ENCODE measurements around the gene NLGN2. TPM values are rescaled to one million over a fixed set of nuclear protein-coding genes. Genes with fewer than 3 reads are reported as not detected.

NLGN2 gene
- total RNA-seq, 4 donors from 2014 or later = 2.2 to 6.3 (median 4.7) TPM

DNA sequence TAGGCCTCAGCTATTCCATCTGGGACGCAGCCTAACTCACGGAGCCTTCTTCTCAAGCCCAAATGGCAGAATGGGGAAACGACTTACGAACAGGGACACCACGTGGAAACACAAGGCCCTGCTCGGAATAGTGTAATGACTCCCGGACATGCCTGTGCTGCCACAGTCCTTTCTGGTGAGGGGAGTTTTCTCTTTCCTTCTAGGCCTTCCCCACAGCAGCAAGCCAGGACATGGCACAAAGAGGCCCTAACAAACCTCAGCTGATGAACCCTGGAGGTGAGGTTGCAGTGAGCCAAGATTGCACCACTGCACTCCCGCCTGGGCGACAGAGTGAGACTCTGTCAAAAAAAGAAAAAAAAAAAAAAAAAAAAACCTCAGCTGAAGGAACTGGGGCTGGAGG is 56.4 kb downstream of the NLGN2 start:
- no peak for TF ChIP-seq POLR2A (IDR thresholded peaks at IDR 0.05)
- TF ChIP-seq, protein P1, sequence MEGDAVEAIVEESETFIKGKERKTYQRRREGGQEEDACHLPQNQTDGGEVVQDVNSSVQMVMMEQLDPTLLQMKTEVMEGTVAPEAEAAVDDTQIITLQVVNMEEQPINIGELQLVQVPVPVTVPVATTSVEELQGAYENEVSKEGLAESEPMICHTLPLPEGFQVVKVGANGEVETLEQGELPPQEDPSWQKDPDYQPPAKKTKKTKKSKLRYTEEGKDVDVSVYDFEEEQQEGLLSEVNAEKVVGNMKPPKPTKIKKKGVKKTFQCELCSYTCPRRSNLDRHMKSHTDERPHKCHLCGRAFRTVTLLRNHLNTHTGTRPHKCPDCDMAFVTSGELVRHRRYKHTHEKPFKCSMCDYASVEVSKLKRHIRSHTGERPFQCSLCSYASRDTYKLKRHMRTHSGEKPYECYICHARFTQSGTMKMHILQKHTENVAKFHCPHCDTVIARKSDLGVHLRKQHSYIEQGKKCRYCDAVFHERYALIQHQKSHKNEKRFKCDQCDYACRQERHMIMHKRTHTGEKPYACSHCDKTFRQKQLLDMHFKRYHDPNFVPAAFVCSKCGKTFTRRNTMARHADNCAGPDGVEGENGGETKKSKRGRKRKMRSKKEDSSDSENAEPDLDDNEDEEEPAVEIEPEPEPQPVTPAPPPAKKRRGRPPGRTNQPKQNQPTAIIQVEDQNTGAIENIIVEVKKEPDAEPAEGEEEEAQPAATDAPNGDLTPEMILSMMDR (IDR thresholded peaks at IDR 0.05) = no peak
- intact Hi-C loops (cut with DNase I) = no loop called here
- H3K4me3 ChIP-seq (replicated peaks in 1 of 3) = no peak overlapping the region
- 94 to 96% methylated on average over 9 of the region's 9 CpGs for WGBS, 2 donors
- DNase-seq = no peak
- no peaks in the 10 kb centered on the region for H3K9me3 ChIP-seq
- H3K27me3 ChIP-seq = no peaks in the 10 kb centered on the region
- H3K4me1 ChIP-seq = peaks cover 17 to 31% of the 10 kb centered on the region in 2 donors
- H3K36me3 ChIP-seq = peaks cover 24 to 33% of the 10 kb centered on the region in 2 donors
- no peak overlapping the region for H3K27ac ChIP-seq

DNA sequence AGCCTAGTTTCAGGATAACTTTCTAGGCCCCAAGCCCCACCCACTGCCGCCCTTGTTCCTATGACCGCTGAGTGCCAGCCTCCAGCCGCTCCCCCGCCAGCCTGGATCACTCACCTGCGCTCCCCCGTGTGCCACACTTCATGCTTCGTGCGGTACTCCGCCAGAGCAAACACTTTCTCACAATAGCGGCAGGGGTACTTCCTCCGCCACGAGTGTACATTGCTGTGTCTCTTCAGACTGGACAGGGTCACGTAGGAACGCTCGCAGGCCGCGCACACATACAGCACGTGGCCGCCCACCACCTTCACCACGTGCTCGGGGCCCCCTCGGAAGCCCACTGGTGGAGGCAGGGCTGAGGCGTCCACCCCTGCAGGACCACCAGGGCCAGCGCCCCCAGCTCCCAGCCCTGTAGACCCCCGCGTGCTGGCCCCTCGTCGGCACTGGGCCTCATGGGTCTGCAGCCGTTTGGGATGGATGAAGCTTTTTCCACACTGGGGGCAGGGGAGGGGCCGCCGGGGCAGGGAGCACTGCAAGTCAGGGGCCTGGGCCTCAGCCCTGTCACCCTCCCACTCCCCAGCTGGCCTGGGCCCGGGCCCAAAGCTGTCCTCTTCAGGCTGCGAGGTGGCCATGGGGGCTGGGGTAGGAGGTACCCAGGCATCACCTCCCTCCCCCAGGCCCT is 58.1 kb downstream of the NLGN2 start:
- peak overlapping the region; percentile 54 to 74 (median 66) for H3K27ac ChIP-seq
- DNase-seq = no peak
- no peak overlapping the region for H3K4me3 ChIP-seq (replicated peaks in 1 of 3)
- no peaks in the 10 kb centered on the region for H3K27me3 ChIP-seq
- peaks cover 28 to 34% of the 10 kb centered on the region in 2 donors for H3K4me1 ChIP-seq
- 80 to 93% methylated on average over 18 to 21 of the region's 33 CpGs for WGBS, 2 donors
- TF ChIP-seq, protein P1 (IDR thresholded peaks at IDR 0.05) = no peak
- TF ChIP-seq POLR2A (IDR thresholded peaks at IDR 0.05) = no peak
- intact Hi-C loops (cut with DNase I) = no loop called here
- H3K36me3 ChIP-seq = peaks cover 24 to 33% of the 10 kb centered on the region in 2 donors
- H3K9me3 ChIP-seq = no peaks in the 10 kb centered on the region

- no peak overlapping the region for H3K4me3 ChIP-seq (replicated peaks in 1 of 3)
- H3K36me3 ChIP-seq = peaks cover 24 to 33% of the 10 kb centered on the region in 2 donors
- H3K27ac ChIP-seq = peak overlapping the region; percentile 54 to 74 (median 66)
- no peaks in the 10 kb centered on the region for H3K9me3 ChIP-seq
- intact Hi-C loops (cut with DNase I) = no loop called here
- TF ChIP-seq, protein P1 (IDR thresholded peaks at IDR 0.05) = no peak
- no peak for TF ChIP-seq POLR2A (IDR thresholded peaks at IDR 0.05)
- 77 to 87% methylated on average over 9 of the region's 9 CpGs for WGBS, 2 donors
- DNase-seq = no peak
- no peaks in the 10 kb centered on the region for H3K27me3 ChIP-seq
- peaks cover 28 to 38% of the 10 kb centered on the region in 2 donors for H3K4me1 ChIP-seq
These were observed 58.6 kb downstream of the NLGN2 start for GRCh38 chr17:7466318-7466638.

DNA sequence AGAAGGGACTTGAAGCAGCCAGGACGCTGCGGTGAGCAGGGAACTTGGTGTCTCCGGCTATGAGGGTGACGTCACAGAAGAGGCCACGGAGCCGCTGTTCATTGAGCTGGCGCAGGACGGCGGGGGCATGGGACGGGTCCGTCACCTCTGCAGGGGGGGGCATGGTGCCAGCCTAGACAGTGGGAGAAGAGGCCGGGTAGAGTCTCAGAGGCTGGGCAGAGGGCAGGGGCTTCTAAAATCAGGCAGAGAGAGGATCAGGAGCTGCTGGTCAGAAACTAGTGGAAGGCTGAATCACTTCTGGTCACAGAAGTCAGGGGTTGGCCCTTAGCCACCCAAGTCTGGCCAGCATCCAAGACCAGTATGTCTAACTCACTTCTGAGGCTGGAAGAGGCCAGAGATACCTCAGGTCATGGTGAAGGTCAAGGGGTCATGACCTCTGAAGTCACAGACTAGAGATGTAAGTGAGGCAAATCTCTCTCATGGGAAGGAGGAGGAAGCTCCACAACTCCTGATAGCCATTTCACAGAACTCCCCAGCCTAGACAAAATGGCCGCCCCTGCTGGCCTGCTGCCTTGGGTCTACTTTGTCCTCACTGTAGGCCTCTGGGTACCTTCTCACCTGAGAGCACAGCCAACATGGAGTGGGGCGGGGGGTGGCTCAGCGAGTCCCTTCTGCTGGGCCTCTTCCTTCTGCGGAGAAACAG is 59.1 kb downstream of the NLGN2 start:
- Histone ChIP-seq H3K4me3 (replicated peaks in 1 of 3) (no peak overlapping the region), H3K4me1 (peaks cover 29 to 43% of the 10 kb centered on the region in 2 donors), H3K27ac (peak overlapping the region; percentile 54 to 74 (median 66)), H3K36me3 (peaks cover 24 to 31% of the 10 kb centered on the region in 2 donors), H3K9me3 (no peaks in the 10 kb centered on the region), H3K27me3 (no peaks in the 10 kb centered on the region)
- DNase-seq = peak; percentile 78 to 85
- intact Hi-C loops (cut with DNase I) = no loop called here
- WGBS, 2 donors = 46 to 47% methylated on average over 16 of the region's 16 CpGs
- TF ChIP-seq, protein P1 (IDR thresholded peaks at IDR 0.05) = no peak
- no peak for TF ChIP-seq POLR2A (IDR thresholded peaks at IDR 0.05)

DNA sequence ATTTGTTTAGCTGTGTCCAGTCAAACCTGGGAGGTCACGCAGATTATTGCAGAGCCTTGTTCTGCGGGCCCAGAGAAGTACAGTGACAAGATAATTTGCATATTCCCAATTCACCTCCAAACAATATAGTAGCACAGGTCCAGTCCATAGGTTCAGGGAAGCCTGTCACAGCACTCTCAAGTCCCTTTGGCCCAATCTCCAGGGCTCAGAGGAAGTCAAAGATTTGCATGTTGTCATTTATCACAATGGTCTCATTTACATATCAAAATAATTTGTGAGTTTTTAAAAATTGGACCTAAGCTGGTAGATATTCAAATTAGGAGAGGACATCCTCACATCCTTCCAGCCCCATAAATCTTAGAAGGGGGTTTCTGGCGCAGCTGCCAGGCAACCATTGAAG is 59.9 kb downstream of the NLGN2 start:
- TF ChIP-seq POLR2A (IDR thresholded peaks at IDR 0.05) = no peak
- H3K27me3 ChIP-seq = no peaks in the 10 kb centered on the region
- no peaks in the 10 kb centered on the region for H3K9me3 ChIP-seq
- H3K4me1 ChIP-seq = peaks cover 32 to 47% of the 10 kb centered on the region in 2 donors
- H3K27ac ChIP-seq = peak overlapping the region; percentile 54 to 74 (median 66)
- DNase-seq = no peak
- intact Hi-C loops (cut with DNase I) = no loop called here
- WGBS, 2 donors = 67 to 80% methylated on average over 2 to 3 of the region's 3 CpGs
- peaks cover 19 to 24% of the 10 kb centered on the region in 2 donors for H3K36me3 ChIP-seq
- H3K4me3 ChIP-seq (replicated peaks in 1 of 3) = no peak overlapping the region
